COLO829 (cell line): ENCODE data around the gene SEL1L.
"Not testable (repeated sequence)": the region's sequence is repeated elsewhere in the genome, so short reads cannot be mapped to it uniquely, and the experiment has no call there.

ENCODE experiments used
- DNase-seq: peaks from one replicate; pipeline ENCODE4 v3.0.0; 2012; ENCODE audit warnings: low spot score

Gene SEL1L

DNA sequence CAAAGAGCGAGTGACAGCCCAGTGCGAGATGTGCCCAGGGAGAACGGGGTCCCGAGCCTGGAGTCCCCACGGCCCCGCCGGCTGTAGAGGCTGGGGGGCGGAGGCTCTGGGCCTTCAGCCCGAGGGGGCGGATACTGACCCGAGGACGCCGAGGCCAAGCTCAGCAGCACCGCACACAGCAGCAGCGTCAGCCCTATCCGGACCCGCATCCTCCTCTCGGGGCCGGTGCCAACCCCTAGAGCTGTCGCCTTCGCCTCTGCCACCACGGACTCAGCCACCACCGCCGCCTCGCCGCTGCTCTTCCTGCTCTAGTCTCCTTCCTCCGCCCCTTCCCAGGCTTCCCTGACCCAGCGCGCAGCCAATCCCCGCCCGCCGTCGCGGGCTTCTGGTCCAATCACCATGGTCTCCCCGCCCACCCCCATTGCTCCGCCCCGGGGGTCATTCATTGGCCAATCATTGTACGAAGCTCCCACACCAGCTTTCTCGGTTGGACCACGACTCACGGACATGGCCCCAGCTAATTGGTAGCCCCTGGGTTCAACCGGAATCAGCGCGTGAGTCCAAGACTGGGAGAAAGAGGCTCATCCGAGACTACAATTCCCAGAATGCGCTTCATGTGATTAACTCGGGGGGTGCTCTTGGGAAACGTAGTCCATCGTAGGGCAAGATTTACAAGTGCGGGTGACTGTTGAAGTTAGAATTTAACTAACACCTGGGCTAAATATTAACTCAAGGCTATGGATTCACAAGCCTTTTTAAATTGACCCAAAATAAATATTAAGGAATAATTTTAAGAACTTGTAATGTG lies at the start of gene SEL1L:
SEL1L (minus strand) TSS at position 318 of the 808 bp plus-strand sequence; CDS start at position 209, 109 bp downstream.
- DNase-seq, result peak; percentile 98

DNA sequence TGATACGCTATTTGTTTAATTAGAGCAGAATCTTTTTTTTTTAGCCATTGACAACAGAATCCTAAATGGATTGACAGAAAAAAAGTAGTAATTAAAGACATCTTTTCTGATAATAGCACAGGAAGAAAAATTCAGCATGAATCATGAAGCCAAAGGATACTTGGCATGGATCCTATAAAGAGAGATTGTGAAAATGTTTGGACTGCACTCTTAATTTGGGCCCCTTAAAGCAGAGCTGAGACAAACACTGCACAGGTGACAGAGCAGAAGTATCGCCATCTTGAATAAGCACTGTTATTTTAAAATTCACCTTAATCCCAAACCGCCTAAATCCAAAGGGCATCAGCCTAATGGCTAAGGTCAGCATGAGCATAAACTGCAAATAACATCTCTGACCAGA lies 48.8 kb upstream of the SEL1L start:
- DNase-seq, result no peak

DNA sequence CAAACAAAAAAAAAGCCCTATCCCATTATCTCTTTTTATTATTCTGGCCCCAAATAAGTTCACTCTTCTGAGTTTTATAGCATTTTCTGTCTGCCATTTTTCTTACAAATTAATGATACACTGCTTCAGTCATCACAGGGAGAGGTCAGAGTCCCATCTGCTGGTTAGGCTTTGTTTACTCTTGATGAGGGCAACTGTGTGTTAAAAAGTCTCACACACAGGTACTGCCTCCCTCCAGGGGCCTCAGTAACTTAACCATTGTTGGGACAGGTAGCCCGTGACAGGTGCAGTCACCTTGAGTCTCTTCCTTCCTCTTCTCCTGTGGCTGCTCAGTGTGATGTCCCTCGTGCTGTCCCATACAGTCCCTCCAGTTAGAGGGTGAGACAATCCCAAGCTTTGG lies 45.5 kb upstream of the SEL1L start:
- DNase-seq, result no peak

DNA sequence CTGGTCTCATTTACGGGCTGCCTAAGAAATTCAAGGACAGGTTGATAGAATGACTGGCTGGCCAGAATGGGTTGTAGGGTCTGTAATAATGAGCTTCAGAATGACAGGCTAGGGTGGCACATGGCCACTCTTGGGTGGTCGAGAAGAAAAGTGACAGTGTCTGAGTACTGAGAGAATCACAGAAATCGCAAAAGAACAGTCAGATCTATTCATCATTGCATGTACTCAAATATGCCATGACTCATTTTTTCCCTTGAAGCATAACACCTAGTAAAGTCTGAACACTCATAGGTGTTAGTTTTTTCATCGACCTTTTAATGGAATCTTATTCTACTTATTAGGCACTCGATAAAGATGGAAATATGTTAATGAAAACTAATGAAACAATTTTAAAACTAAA lies 37.8 kb upstream of the SEL1L start:
- DNase-seq, result no peak

DNA sequence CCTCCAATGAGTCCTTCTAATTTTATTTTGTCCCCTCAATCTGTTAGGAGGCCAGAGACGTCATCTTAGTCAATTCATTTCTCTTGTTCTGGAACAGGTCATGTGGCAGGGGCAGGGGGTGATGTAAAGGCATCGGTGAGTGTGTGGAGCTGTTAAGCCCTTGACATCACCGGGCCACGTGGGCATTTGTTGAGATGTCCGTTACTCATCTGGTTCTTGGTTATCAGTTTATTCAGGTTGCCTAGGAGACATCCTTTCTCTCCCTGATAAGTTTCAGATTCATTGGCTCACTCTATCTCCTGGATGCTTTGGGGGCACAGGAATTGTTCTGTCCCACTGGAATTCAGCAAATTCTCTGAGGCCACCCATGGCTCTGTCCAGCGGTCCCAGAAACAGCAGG lies 33.6 kb upstream of the SEL1L start:
- DNase-seq, result no peak

DNA sequence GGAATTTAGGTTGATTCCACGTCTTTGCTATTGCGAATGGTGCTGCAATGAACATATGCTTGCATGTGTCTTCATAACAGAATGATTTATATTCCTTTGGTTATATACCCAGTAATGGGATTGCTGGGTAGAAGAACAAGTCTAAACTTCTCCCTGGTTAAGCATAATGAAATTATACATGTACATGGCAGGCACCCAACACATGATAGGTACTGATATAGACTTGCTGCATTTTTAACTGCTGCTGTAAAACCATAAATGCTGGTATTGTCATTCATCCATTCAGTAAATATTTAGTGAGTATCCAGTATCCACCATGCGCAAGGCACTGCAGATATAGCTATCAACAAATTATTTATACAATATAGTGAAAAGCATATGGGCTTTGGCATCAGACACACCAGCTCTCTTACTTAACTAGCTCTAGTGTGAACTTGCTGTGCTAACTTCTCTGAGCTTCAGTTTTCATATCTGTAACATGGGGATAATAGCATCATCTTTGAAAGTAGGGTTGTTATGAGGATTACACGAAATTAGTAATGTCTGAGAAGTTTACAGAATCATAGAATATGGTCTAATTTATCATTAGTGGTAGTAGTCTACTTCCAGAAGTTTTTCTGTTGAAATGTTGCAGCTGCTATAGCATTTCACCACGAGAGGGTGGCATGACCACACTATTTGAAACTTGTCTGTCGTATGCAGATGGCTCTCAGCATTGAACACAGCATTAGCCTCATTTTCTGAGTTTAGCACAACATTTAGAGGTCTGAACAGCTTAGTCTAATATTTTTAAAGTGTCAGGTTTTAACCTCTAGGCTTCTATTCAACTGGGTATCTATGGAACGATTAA lies 32.0 kb upstream of the SEL1L start:
- peak; percentile 60 for DNase-seq

DNA sequence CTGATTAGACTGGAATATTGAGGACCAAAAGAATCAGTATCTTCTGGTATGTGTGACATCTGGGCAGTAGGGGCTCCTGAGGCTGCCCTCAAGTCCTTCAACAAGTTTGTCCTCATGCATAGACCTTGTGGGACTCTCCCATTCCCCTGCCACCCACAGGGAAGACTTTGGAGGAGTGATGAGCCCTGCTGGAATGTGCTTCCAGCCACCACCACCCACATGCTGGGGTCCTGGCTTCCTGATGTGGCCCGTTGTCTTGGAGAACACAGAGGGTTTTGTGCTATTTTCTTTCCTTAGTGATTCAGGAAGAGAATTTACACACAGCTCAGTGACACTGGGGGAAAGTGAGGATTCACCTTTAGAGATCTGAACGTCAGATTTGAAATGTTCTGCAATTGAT lies 29.2 kb upstream of the SEL1L start:
- peak; percentile 70 for DNase-seq

DNA sequence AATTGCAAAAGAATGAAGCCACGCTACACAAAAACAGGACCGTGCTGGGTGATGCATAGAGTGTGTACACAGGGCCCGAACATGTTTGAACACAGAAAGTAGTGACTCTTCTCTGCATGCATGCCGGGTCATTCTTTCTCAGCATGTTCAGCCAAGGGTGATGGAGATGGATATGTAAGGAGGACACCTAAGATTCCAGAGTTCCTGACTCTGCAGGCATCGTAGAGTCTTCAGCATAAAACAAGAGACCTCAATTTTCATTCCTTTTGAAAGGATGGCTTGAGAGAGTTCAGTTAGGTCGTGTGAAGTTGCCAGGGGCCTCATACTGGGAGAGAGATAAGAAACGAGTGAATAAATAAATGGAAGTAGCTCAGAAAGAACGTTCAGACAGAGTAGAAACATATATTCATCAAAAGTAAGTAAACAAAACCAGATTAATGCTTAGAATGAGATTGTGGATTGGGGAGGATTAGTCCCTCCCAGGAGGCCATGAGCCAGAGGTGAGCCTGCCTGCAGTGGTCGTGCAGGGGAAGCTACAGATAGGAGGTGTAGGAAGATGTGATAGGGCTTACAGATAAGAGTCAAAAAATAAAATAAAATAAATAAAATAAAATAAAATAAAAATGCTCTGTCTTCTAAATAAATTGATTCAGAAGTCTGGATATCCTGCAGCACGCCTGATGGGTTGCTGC lies 27.6 kb upstream of the SEL1L start:
- no peak for DNase-seq

DNA sequence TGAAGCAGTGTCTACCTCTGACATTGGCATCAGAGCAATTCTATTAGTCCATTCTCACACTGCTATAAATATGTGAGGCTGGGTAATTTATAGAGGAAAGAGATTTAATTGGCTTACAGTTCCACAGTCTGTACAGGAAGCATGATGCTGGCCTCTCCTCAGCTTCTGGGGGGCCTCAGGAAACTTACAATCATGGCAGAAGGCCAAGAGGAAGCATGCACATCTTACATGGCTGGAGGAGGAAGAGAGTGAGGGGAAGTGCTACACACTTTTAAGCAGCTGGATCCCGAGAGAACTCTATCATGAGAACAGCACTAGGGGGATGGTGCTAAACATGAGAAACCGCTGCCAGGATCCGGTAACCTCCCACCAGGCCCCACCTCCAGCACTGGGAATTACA lies 25.7 kb upstream of the SEL1L start:
- no peak for DNase-seq

DNA sequence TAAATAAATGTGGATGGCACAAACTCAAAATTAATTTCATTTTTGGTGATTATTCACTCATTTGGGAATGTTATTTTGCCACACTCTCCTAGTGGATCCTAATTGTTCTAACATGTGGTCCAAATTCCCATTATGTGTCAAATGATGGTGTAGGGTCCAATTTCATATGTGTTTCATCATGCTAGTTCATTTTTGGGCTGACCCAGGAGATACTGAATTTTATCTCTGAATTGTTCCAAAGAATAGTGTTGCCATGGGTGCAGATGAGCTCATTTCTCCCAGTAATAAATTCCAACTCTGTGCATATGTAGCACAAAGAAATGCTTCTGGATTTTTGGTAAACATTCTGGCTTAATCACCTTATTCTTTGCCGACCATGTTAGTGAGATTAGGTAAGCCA lies 23.5 kb upstream of the SEL1L start:
- DNase-seq, result no peak

DNA sequence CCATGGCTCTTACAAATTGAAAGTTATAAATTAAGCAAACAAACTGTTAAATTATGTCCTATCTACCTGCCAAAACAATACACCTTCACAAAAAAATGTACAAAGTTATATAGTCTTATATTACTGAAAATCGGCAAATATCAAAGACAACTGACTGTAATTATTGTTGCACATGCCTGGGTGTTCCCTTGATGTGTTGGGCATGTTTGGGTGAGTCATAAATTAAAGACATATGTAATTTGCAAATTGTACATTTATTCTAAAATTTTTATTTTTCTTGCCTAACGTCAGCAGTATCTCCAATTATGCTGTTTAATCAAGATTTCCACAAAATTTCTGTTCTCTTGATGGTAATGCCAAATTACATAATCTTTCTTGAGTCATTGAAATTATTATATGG lies 22.0 kb upstream of the SEL1L start:
- no peak for DNase-seq

DNA sequence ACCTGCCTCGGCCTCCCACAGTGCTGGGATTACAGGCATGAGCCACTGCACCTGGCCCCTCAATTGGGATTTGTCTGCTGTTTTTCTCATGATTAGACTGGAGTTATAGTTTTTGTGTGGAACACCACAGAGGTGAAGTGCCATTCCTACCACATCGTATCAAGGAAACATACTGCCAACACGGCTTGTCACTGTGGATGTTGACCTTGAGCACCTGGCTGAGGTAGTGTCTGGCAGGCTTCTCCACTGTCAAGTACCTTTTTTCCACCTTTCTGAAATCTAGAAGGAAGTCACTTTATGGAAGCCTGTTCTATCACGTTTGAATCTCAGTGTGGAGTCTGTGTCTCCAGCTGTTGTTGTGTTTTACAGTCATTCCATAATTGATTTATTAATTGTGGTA lies 21.4 kb upstream of the SEL1L start:
- no peak for DNase-seq

DNA sequence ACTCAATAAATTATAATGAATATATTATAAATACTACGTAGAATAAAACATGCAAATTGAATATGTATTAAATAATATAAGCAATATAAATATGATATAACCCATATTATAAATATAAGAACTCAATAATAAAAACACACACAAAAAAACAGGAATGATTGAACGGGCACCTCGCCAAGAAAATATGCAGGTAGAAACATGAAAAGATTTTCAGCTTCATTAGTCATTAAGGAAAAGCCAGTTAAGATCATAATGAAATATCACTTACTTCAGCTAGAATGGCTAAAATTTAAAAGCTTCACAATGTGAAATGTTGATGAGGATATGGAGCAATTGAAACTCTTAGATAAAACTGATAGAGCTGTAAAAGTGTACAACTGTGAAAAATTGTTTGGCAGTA lies 17.8 kb upstream of the SEL1L start:
- DNase-seq, result no peak

DNA sequence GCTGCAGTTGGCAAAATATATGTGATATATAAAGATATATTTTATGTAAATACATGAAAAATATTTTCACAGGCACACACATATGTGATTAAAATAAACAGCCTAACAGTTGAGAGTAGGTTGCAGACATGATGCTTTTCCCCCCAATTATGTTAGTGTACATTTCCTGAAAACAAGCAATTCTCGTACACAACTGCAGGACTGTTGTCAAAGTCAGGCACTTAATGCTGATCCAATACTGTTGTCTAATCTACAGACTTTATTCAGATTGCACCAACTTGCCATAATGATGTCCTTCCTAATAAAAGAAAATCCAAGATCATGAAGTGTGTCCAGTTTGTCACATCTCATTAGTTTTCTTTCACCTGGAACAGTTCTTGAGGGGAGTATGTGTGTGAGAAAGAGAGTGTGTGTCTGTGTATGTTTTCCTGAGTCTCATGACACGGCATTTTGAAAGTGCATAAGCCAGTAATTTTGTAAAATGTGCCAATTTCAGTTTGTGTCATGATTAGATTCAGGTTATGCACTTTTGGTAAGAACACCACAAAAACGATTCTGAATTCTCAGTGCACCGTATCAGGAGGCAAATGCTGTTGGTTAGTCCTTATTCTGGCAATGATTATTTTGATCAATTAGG lies 16.5 kb upstream of the SEL1L start:
- DNase-seq, result no peak

DNA sequence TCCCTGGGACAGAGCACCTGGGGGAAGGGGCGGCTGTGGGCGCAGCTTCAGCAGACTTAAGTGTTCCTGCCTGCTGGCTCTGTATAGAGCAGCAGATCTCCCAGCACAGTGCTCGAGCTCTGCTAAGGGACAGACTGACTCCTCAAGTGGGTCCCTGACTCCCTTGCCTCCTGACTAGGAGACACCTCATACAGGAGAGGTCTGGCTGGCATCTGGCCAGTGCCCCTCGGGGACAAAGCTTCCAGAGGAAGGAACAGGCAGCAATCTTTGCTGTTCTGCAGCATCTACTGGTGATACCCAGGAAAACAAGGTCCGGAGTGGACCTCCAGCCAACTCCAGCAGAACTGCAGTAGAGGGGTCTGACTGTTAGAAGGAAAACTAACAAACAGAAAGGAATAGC lies 7.6 kb upstream of the SEL1L start:
- not testable (repeated sequence) for DNase-seq

DNA sequence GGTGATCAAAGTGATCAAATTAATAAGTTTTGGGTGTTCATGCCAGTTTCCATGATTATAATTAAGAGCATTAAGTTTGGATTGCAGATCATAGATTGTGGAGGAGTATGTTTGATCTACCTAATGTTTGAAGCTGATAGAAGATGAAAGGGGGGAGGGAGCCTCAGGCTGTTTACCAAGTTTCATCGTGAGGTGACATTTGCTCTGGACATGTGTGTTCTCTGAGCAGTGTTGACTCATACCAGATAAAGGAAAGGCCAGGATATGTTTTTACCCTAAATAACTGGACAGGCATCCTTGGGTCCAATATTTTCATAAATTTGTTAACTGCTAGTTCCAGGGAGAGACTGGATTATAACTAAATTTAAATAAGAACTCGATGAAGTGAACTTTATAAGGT lies 3.5 kb upstream of the SEL1L start:
- DNase-seq, result no peak

DNA sequence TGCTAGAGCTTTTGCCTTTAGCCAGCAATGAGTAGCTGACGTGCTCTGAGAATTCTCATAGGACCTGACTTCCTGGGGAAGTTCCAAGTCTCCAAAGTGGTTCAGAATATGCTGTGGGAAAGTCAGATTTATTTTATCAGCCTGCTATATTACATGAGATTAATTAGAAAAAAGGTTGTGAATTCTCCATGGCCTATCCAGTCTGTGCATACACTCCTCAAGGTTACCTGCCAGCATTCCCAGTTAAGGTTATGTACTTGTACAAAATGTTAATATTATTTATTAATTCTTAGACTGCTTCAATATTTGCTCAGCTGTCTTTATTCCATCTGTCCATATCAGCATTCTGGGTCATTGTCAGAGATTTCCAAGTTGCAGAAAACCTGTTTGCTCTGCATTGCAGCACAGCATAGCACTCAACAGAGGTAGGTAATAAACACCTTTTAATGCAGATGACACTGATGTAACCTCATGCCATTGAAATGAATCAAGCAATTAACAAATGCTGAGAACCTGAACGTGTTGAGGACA lies 2.7 kb upstream of the SEL1L start:
- no peak for DNase-seq

DNA sequence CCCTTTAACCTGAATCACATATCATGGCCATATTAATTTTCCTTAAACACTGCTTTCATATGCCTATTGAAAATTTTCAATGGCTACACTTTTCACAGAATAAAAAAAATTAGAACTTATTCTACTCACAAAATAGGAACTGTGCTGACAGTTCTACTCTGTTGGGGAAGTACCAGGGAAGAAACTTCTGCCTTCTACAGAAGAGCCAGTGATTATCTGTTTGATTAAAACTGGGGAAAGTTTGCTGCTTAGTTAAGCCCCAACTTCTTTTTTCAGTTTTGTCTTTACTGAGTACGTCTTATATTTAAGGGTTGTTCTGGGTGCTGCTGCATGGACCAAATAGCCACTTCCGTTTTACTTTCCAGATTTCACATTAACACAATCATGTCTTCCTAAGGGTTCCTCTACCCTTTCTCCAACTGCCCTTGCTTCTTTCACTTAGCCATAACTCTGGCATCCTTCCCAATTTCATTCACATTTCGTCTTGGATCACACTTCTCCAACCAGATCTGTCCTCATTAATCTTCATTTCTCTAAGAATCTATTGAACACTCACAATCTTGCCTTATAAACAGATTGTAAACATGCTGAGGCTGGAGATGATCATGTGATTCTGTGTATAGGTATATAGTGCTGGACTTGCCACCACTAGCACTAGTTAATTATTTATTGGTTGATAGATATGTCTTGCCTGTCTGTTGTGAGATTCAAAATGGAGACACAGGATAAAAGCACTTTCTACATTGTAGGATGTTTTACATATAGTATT lies 1.9 kb upstream of the SEL1L start:
- no peak for DNase-seq

DNA sequence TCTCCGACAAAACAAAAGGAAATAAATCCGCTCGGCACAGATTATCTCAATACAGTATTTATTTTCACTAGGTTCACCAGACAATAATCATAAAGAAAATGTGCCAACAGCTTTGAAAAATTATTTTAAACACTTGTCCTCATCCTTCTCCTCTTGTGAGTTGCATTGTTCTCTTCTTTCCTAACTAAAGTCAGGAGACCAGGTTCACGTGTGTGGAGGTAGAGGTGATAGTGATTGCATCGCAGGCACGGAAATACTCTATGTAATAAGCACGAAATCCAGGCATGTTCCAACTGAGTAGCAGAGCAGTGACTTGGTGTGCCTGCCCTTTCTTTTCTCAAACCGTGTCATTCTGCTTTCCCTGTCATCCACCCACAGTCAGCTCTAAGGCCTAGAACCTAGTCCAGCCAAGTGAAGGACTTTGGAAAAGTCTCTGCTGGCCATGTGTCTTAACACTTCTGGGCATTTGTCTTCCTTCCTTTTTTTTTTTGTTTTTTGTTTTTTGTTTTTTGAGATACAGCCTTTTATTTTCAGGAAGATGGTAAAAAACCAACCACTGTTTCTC lies 939 bp upstream of the SEL1L start:
- DNase-seq, result no peak

DNA sequence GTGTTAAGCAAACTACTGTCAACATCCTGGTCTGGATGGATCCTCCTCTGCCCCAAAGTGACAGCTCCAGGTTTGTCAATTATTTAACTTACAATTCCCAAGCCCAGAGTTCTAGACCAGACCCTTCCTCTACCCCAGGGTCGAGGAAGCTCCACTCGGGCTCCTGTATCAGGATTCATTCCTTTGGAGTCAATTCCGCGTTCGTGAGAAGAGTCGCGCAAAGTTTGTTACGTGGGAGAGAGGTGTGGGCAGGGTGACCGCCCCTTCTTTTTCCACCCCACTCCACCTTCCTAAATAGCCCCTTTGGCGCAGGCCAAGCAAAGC lies 479 bp downstream of the SEL1L start:
- no peak for DNase-seq

DNA sequence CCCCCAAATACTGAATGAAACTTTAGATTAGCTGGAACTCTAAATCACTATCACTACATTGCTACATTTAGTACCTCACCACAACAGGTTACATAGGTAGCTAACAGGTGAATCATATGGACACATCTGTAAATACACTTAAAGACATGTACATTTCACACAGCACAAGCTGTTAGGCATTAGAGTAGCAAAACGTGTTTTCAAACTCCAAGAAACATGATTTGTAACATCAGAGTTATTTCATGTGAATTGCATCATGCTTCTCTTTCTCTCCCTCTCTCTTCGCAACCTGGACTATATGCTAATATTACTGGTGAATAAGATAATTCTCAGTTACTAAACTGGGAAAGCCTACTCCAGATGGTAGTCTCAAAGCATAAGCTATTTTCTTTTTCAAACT lies 4.3 kb downstream of the SEL1L start:
- DNase-seq, result no peak
